ENCODE data around the gene RHBDF2. TPM values are rescaled to one million over a fixed set of nuclear protein-coding genes. Genes with fewer than 3 reads are reported as not detected.

The RHBDF2 gene
- total and polyA plus RNA-seq, 2 experiments from 2014 or later, result 4.9 to 11.0 TPM

DNA sequence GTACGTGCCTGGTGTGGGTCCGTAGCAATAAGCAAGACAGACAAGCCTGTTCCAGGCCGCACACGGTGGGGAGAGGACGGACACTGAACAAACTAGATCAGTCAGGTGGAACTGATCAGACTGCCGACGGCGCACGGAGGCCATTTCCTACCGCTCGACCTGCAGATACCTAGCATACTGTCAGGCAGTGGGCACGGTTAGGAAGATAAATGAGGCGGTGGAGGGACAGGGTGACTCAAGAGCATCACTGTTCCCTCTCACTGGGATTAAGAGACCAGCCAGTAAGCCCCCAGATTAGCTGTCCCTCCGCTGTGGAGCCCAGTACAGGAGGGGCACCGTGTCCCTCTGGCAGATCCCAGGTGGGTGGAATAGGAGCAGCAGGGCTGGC is 29.0 kb downstream of the RHBDF2 start:
- no peaks in the 10 kb centered on the region for H3K9me2 ChIP-seq (replicated peaks; ENCODE audit: insufficient read depth)
- H3K4me3 ChIP-seq, result no peak overlapping the region
- no peak overlapping the region for H3K4me2 ChIP-seq
- H3K36me3 ChIP-seq (replicated peaks; ENCODE audit: insufficient read depth, low read depth), result no peaks in the 10 kb centered on the region
- H4K20me1 ChIP-seq (ENCODE audit: insufficient read depth, poor library complexity, severe bottlenecking), result no peaks in the 10 kb centered on the region
- TF ChIP-seq, protein P1, sequence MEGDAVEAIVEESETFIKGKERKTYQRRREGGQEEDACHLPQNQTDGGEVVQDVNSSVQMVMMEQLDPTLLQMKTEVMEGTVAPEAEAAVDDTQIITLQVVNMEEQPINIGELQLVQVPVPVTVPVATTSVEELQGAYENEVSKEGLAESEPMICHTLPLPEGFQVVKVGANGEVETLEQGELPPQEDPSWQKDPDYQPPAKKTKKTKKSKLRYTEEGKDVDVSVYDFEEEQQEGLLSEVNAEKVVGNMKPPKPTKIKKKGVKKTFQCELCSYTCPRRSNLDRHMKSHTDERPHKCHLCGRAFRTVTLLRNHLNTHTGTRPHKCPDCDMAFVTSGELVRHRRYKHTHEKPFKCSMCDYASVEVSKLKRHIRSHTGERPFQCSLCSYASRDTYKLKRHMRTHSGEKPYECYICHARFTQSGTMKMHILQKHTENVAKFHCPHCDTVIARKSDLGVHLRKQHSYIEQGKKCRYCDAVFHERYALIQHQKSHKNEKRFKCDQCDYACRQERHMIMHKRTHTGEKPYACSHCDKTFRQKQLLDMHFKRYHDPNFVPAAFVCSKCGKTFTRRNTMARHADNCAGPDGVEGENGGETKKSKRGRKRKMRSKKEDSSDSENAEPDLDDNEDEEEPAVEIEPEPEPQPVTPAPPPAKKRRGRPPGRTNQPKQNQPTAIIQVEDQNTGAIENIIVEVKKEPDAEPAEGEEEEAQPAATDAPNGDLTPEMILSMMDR (IDR thresholded peaks at IDR 0.05; ENCODE audit: poor library complexity), result no peak
- TF ChIP-seq EZH2phosphoT487 (IDR thresholded peaks at IDR 0.05; ENCODE audit: low read depth, severe bottlenecking, unreplicated experiment) (no peak), EZH2 (IDR thresholded peaks at IDR 0.05; ENCODE audit: borderline replicate concordance) (no peak)
- no peaks in the 10 kb centered on the region for H3K27me3 ChIP-seq
- H3K27ac ChIP-seq, result no peak overlapping the region
- no peak overlapping the region for H2AFZ ChIP-seq
- no peaks in the 10 kb centered on the region for H3K9me3 ChIP-seq (ENCODE audit: low read depth)
- 89% methylated on average over 15 of the region's 15 CpGs for WGBS (ENCODE audit: low lambda C conversion rate, missing lambda C conversion rate)
- no peaks in the 10 kb centered on the region for H3K79me2 ChIP-seq
- no peak for DNase-seq (ENCODE audit: low spot score)
- H3K4me1 ChIP-seq (ENCODE audit: insufficient read depth), result peaks cover 4% of the 10 kb centered on the region

DNA sequence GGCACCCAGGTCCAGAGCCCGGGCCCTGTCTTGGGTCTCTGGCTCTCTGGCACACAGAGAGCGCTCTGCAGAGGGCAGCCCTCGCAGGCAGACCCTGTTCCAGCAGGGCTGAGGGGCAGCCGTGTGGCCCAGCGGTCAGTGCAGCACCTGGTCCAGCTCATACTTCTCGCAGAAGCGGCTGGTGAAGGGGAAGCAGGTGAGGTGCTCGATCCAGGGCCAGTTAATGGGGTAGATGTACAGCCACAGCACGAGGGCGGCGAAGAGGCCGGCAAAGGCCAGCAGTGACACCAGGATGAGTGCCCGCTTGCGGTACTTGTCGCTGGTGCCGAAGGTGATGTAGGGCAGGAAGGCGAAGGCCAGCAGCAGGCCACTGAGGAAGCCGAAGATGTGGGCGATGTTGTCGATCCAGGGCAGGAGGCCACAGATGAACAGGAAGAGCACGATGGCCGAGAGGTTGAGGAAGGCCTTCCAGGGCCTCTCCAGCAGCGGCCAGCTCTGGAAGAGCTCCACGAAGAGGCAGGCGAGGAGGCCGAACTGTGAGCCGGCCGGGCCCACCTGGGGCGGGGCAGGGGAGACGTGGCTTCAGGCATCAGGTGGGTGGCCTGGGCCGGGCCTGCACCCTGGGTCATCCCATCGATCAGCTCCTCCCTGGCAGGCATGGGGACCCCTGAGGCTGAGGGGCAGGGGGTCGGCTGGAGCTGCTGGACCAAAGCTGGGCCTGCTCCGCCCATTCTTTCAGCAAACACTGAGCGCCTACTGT is 29.5 kb downstream of the RHBDF2 start:
- WGBS (ENCODE audit: low lambda C conversion rate, missing lambda C conversion rate), result 95% methylated on average over 35 of the region's 35 CpGs

DNA sequence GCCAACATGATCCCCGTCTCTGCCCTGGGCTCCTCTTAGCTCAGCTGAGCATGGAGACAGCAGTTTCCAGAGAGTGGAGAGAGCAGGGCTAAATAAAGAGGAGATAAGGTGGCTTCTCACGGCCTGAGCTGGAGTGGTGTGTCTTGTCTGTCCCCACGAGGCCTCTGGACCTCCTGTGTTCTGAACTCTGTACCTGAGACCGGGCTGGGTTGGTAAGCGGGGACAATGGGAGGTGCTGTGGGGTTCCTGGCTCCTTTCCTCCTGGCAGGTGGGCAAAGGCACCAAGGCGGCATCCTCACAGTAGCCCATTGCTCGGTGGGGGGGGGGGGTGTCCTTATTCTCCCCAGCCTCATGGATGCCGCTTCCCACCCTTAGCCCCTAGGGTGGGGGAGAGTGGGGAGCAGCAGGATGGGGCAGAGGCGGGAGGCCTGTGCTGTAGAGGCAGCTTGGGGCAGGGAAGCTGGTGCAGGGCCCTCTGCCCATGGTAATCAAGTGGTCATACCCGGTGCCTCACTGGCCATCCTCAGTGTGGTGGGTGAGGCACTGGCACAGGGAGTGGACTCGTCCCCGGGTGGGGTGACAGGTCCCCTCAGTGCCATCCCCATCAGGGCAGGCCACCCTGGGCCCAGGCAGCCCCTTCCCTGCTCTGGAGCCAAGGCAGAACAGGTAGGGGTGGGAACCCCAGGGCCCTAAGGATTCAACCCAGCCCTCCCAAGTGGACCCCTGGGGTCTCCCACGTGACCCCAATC is 31.1 kb downstream of the RHBDF2 start:
- 85% methylated on average over 12 of the region's 13 CpGs for WGBS (ENCODE audit: low lambda C conversion rate, missing lambda C conversion rate)
- Histone ChIP-seq H3K4me3 (no peak overlapping the region), H3K9me2 (replicated peaks; ENCODE audit: insufficient read depth) (no peaks in the 10 kb centered on the region), H3K79me2 (no peaks in the 10 kb centered on the region), H3K9me3 (ENCODE audit: low read depth) (no peaks in the 10 kb centered on the region), H3K36me3 (replicated peaks; ENCODE audit: insufficient read depth, low read depth) (no peaks in the 10 kb centered on the region), H3K27me3 (no peaks in the 10 kb centered on the region), H3K4me1 (ENCODE audit: insufficient read depth) (peaks cover 6% of the 10 kb centered on the region), H3K27ac (no peak overlapping the region), H2AFZ (no peak overlapping the region), H3K4me2 (no peak overlapping the region), H4K20me1 (ENCODE audit: insufficient read depth, poor library complexity, severe bottlenecking) (no peaks in the 10 kb centered on the region)
- DNase-seq (ENCODE audit: low spot score), result no peak
- no peak for TF ChIP-seq EZH2phosphoT487 (IDR thresholded peaks at IDR 0.05; ENCODE audit: low read depth, severe bottlenecking, unreplicated experiment)
- TF ChIP-seq EZH2 (IDR thresholded peaks at IDR 0.05; ENCODE audit: borderline replicate concordance), result no peak
- TF ChIP-seq, protein P1 (IDR thresholded peaks at IDR 0.05; ENCODE audit: poor library complexity), result no peak

More for the DNA sequence above, 29.5 kb downstream of the RHBDF2 start:
- peaks cover 6% of the 10 kb centered on the region for H3K4me1 ChIP-seq (ENCODE audit: insufficient read depth)
- H3K4me2 ChIP-seq, result no peak overlapping the region
- H2AFZ ChIP-seq, result no peak overlapping the region
- H3K27ac ChIP-seq, result no peak overlapping the region
- no peaks in the 10 kb centered on the region for H3K9me2 ChIP-seq (replicated peaks; ENCODE audit: insufficient read depth)
- TF ChIP-seq EZH2 (IDR thresholded peaks at IDR 0.05; ENCODE audit: borderline replicate concordance) (no peak), EZH2phosphoT487 (IDR thresholded peaks at IDR 0.05; ENCODE audit: low read depth, severe bottlenecking, unreplicated experiment) (no peak)
- TF ChIP-seq, protein P1 (IDR thresholded peaks at IDR 0.05; ENCODE audit: poor library complexity), result no peak
- no peaks in the 10 kb centered on the region for H4K20me1 ChIP-seq (ENCODE audit: insufficient read depth, poor library complexity, severe bottlenecking)
- H3K79me2 ChIP-seq, result no peaks in the 10 kb centered on the region
- no peak overlapping the region for H3K4me3 ChIP-seq
- no peaks in the 10 kb centered on the region for H3K9me3 ChIP-seq (ENCODE audit: low read depth)
- no peak for DNase-seq (ENCODE audit: low spot score)
- H3K36me3 ChIP-seq (replicated peaks; ENCODE audit: insufficient read depth, low read depth), result no peaks in the 10 kb centered on the region
- H3K27me3 ChIP-seq, result no peaks in the 10 kb centered on the region
